DMS 273 treated with DMSO at 0.1 percent for 48 hours (cell line): Measurements from ENCODE around the gene HSD17B14.
"Not testable (repeated sequence)": the region's sequence is repeated elsewhere in the genome, so short reads cannot be mapped to it uniquely, and the experiment has no call there.

ENCODE experiments used
- DNase-seq: peaks from one replicate; lab custom pipeline; 2025; lab: John Stamatoyannopoulos, UW

The HSD17B14 gene

GRCh38 chr19:48867123-48867745, 30.9 kb upstream of the HSD17B14 start:
- no peak for DNase-seq

- no peak for DNase-seq
Observed at GRCh38 chr19:48866692-48867091, 30.4 kb upstream of the HSD17B14 start.

- no peak for DNase-seq
Observed at GRCh38 chr19:48862827-48863226, 26.5 kb upstream of the HSD17B14 start.

GRCh38 chr19:48861313-48861712, 25.0 kb upstream of the HSD17B14 start:
- no peak for DNase-seq

- no peak for DNase-seq
Observed at GRCh38 chr19:48859711-48860572, 23.7 kb upstream of the HSD17B14 start.

- DNase-seq = no peak
Observed at GRCh38 chr19:48858984-48859710, 22.9 kb upstream of the HSD17B14 start.

- no peak for DNase-seq
Observed at GRCh38 chr19:48856921-48857320, 20.6 kb upstream of the HSD17B14 start.

- DNase-seq = no peak
Observed at GRCh38 chr19:48854103-48854502, 17.8 kb upstream of the HSD17B14 start.

GRCh38 chr19:48853483-48853882, 17.2 kb upstream of the HSD17B14 start:
- DNase-seq = no peak

- no peak for DNase-seq
Observed at GRCh38 chr19:48852292-48852691, 16.0 kb upstream of the HSD17B14 start.

GRCh38 chr19:48846659-48847058, 10.4 kb upstream of the HSD17B14 start:
- DNase-seq = not testable (repeated sequence)

- DNase-seq = no peak
Observed at GRCh38 chr19:48845384-48845783, 9.1 kb upstream of the HSD17B14 start.

- no peak for DNase-seq
Observed at GRCh38 chr19:48844472-48844871, 8.2 kb upstream of the HSD17B14 start.

GRCh38 chr19:48842789-48843162, 6.5 kb upstream of the HSD17B14 start:
- no peak for DNase-seq

- no peak for DNase-seq
Observed at GRCh38 chr19:48841571-48841970, 5.3 kb upstream of the HSD17B14 start.

GRCh38 chr19:48841047-48841446, 4.8 kb upstream of the HSD17B14 start:
- DNase-seq = no peak

GRCh38 chr19:48837687-48838086, 1.4 kb upstream of the HSD17B14 start:
- no peak for DNase-seq

GRCh38 chr19:48837051-48837524, 797 bp upstream of the HSD17B14 start:
- DNase-seq = no peak

- peak; percentile 80 for DNase-seq
Observed at GRCh38 chr19:48835734-48836088, 580 bp downstream of the HSD17B14 start.

- no peak for DNase-seq
Observed at GRCh38 chr19:48833977-48834376, 2.3 kb downstream of the HSD17B14 start.

GRCh38 chr19:48833049-48833448, 3.2 kb downstream of the HSD17B14 start:
- no peak for DNase-seq

- no peak for DNase-seq
Observed at GRCh38 chr19:48830965-48831364, 5.3 kb downstream of the HSD17B14 start.

- DNase-seq = no peak
Observed at GRCh38 chr19:48830088-48830487, 6.2 kb downstream of the HSD17B14 start.
